HG03175 (cell line): ENCODE data around the gene CAPN11.
A peak's percentile ranks its signal among the peaks of the same experiment; 100 is the strongest.

Experiments used
- ATAC-seq: cut with Tn5 transposase; IDR thresholded peaks from one replicate; pipeline ENCODE4 v1.9.1; 2021; ENCODE audit warnings: mild to moderate bottlenecking, moderate library complexity; ENCODE audit not compliant: unreplicated experiment

Gene CAPN11

GRCh38 chr6:44158770-44159228, at the start of gene CAPN11:
CAPN11 (plus strand) TSS chr6:44158820; CDS start chr6:44158849, 29 bp downstream.
- ATAC-seq: no peak

- ATAC-seq: no peak
Observed at GRCh38 chr6:44109212-44109611, 49.4 kb upstream of the CAPN11 start.

DNA sequence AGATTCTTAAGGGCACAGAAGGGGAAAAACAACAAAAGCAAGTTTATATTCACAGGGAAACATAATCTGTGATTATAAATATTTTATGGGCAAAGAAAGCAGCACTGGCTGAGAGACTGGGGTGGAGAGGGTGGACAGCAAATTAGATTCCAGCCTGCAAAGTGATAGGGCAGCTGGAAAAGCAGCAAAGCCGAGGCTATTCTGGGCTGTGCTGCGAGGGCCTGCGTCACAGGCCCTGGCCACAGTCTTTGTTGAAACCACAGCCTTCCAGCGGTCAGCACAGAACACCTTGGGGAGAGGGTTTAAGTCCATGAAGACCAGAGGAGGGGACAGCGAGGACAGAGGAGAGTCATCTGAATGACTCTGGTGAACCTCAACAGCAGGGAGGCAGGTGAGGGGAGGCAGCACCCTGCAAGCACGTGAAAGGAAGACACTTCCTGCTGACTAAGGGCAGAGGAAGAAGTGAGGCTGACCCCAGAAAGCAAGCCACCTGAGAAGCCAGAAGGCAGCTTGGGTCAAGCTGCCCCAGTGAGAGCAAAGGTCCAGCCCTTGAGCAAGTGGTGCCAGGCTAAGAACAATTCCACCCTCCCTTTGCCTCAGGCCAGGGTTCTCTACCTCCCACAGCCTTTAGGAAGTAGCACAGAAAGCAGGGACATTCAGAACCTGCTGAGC, 48.5 kb upstream of the CAPN11 start:
- ATAC-seq: no peak

DNA sequence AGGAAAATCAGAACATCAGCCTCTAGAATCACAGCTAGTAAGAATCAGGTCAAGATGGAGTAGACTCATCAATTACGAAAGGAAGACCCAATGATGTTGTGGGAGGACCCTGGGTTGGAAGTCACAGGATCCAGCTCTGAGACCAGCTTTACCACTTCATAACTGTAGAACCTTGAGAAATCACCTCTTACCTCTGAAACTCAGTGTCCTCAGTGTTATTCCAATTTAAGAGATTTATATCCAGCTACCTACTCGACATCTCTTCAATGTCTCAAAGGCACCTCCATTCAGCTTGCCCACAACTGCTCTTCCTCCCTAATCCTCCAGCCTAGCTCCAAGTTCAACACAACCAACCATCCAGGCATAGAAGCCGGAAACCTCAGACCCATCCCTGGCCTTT, 47.7 kb upstream of the CAPN11 start:
- ATAC-seq: no peak

DNA sequence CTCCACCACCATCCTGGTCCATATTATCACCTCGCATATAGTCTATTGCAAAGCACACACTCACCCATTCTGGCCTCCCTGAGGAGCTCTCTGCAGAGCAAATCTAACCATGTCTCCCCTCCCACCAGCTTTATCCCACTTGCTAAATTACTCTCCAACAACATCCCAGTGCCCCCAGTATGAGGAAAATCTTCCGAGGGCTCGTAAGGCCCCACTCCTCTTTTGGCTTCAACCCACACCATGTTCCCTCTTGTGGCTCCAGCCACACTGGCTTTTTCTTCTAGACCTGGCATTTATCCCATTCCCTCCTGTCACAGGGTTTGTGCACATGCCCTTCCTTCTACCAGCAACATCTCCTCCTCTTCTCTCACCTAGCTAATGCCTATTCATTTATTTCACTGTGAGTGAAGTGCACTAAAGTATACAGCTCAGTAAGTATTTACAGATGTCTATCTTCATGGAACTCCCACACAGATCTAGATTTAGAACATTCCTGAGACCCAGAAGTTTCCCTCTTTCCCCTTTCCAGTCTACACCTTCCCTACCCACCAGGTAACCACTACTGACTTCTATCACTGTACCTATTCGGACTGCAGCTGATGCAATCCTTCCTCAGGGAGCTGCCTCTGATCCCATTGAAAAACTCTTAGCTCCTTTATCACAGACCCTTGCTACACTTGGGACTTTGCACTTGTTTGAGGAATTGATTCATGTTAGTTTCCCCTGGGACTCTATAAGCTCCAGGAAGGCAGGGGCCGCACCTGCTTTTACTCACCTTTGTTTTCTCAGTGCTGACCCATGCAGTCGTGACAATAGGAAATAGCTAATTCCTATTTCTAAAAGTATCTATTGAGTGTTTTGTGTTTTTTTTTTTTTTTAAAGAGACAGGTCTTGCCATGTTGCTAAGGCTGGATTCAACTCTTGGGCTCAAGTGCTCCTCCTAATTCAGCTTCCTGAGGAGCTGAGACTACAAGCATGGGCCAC, 46.9 kb upstream of the CAPN11 start:
- no peak for ATAC-seq

GRCh38 chr6:44113414-44113813, 45.2 kb upstream of the CAPN11 start:
- no peak for ATAC-seq

DNA sequence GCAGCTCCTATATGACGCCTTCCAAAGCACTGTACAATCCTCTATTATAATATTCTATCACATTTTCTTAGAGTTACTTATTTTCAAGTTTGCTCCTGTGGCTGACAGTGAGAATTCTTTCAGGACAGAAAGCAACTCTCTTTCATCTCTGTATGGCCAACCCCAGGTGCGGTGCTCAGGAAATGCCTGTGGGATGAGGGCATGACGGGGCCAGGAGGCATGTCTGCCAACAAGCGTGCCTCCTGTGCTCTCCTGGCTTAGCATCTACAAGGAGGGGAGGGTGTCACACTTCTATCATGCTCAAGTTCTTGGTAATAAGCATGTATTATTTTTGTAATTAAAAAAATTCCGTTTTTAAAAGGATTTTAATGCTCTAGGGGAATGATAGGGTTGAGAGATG, 42.8 kb upstream of the CAPN11 start:
- ATAC-seq: no peak

DNA sequence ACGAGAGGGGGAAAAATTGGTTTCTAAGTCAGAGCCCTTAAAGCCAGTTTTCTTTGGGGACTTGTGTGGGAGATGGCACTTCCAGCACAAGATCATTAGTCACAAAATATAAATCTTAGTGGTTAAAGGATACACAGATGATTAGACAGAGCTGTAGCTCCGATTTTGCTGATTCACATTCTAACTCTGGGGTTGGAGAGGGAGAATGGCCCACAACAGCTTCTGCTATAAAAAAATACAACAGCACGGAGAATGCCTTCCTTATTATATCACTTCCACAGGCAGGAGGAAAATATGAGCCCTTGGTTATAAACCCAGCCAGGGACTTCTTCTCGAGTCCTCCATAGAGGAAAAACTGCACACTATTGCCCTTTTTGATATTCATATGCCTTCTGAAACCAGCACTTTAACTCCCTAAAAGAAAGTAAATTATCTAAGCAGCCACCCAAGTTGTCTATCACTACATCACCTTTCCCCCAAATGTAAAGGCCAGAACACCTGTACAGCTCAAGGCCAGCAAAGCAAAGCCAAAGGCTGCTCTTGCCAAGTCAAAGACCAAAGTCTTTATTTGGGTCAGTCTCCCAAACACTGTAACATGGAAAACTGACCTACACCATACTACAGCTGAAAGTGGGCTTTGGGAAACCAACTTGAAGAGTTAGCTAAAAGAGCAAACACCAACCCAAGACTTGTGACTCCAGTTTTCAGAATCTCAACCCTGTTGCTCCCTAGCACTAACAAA, 41.8 kb upstream of the CAPN11 start:
- ATAC-seq: no peak

DNA sequence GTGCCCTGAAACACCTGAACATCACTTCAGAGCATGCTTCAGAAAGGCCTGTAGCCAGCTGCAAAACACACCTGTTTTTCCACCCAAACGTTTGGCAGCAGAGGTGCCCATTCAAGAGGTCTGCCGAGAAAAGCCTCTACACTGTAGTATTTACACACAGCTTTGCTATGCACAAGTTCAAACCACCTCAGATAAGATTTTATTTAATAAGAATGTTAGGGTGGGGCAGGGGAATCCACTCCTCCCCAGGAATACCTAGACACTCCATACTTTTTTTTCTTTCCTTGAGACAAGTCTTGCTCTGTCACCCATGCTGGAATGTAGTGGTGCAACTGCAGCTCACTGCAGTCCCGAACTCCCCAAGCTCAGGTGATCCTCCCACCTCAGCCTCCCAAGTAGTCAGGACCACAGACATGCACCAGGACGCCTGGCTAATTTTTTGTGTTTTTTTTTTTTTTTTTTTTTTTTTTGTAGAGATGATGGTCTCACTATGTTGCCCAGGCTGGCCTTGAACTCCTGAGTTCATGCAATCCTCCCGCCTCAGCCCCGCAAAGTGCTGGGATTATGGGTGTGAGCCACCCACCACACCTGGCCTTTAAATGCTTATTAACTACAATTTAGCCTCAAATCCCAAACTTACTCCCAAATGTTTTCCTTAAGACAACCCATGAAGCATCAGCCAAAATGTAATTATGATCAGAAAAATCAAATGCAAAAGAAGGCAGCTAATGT, 41.1 kb upstream of the CAPN11 start:
- no peak for ATAC-seq

DNA sequence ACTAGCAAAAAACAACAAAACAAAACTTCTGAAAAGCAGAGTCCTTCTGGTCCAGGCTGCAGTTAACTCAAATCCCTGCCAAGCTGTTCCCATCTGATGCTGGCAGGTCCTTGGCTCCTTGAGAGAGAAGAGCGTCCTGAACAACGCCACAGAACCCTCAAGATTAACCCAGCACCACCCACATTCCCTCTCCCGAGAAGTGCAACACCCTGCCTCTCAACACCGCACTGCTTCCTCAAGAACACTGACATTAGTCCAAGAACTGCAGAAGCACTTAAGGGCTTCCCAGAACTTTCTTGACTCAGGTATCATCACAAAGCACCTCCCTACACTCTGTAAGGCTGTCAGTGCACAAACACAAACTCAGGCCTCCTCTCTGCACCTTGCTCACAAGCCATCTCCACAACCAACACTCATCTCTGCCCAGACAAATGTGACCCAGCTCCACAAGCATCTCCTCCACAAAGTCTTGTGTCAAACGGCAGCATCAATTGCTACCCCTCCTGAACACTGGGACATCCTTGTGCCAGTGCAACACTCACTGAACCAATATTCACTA, 38.8 kb upstream of the CAPN11 start:
- ATAC-seq: no peak

- ATAC-seq: no peak
Observed at GRCh38 chr6:44120692-44121443, 37.8 kb upstream of the CAPN11 start.

- ATAC-seq: no peak
Observed at GRCh38 chr6:44122801-44123200, 35.8 kb upstream of the CAPN11 start.

DNA sequence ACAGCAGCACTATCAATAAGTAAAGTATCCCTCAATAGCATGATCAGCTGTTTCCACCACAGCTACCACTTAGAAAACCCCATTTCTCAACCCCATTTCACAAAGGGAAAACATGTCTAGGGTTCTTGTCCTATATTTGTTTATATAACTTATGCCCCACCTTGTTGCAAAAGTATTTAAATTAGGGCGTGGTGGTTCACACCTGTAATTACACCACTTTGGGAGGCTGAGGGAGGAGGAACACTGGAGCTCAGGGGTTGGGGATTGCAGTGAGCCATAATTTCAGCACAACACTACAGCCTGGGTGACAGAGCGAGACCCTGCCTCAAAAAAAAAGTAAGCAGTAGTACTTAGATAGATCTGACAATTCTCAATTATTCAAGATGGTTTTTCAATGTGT, 35.1 kb upstream of the CAPN11 start:
- no peak for ATAC-seq

- ATAC-seq: peak; percentile 48
Observed at GRCh38 chr6:44126320-44127149, 32.1 kb upstream of the CAPN11 start.

DNA sequence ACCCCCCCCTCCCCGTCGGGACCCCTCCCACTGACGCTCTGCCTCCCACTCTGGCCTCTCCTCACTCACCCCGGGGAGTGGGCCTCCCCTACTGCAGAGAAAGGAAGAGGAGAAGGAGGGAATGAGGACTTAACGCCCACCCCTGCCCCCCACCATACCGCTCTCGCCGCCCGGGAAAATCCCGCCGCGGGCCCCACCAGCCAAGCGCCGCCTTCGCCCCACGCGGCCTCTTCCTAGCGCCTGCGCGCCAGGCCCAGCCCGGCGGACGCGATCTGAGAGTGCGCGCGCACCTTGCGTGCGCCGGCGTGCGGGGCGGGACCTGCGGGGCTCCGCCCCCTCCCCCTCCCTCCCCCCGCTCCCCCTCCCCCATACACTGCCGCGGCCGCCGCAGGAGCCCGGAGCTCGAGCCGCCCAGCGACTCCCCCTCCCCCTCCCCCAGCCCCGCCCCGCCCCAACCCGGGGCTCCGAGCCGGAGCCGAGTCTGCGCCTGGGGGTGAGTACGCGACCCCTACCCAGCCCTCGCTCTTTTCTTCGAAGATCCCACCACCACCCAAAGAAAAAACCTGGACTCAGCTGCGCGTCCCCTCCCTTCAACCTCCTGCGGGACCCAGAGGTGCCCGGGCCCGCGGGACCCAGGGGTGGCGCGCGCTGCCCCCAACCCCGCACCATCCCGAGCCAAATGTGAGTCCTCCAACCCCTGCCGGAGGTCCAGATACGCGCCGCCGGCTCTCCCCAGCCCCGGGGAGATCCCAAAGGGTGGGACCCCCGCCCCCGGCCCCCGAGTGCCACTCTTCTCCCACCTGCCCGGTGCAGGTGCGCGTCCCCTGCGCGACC, 31.2 kb upstream of the CAPN11 start, which contains the start of the genes MRPL14 and TMEM63B:
TSS of gene MRPL14 (minus strand) at position 267 of the 834 bp plus-strand sequence. CDS start 10,841 bp downstream, outside the sequence.
TSS of gene TMEM63B (plus strand) at position 369 of the 834 bp plus-strand sequence. CDS start 7,031 bp downstream, outside the sequence.
- peak; percentile 68 for ATAC-seq

DNA sequence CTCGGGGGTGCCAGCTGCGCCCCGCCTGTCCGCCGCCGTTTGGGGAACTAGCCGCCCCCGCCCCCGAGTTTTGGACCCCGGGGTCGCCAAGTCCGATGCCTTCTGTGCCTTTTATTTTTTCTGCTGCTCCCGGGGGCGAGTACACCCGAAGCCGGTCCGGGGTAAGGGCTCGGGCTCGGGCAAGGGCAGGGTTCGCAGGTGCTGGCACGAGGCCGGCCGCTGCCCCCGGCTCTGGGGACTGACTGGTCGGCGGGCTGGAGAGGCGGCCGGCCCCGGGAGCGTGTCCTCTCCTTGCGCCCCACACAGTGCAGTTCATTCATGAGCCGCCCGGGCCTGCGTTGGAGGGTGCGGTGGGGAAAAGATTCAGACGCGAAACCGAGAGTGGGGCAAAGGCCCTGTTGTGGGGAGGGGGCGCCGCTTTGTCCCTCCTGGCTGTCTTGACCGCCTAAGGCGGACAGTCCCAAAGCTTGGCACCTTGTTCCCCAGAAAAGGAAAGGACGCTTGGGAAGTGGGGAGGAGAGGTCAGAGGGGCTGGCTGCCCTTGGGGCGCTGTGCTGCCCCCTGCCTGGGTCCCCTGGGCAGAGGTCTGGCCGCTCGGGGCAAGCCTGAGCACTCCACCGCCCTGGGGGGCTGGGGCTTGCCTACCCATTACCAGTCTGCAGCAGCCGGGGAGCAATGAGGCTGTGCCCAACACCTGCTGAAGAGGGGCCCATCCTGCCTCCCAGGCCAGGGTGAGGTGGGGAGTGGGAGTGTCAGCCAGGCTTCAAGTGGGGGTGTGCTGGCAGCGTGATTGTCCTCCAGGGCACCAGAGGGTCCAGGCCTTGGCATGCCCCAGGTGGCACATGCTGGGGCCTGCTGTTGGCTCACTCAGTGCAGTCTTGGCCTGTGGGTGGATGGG, 30.4 kb upstream of the CAPN11 start:
- peak; percentile 39 for ATAC-seq
